ENCODE results near the gene GPR137. TPM values are rescaled to one million over a fixed set of nuclear protein-coding genes. Genes with fewer than 3 reads are reported as not detected.
A peak's percentile ranks its signal among the peaks of the same experiment; 100 is the strongest.

Gene GPR137
- total RNA-seq, 1 donor from 2014 or later: 4.9 TPM

DNA sequence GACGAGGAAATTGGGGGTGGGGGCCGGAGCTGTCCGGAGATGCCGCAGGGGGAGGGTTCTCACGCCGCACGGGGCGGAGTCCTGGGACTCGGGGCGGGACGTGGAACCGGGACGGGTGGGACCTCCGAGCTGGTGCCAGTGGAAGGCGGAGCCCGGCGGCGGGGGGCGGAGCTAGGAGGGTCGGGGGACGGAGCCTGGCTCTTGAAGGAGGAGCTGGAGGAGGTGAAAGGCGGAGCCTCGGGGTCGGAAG, 44.5 kb upstream of the GPR137 start:
- no peaks in the 10 kb centered on the region for H3K27me3 ChIP-seq
- Mint-ChIP-seq H3K36me3 (peaks cover 2% of the 10 kb centered on the region), H3K27me3 (ENCODE audit: insufficient read depth, low read depth) (peaks cover 7% of the 10 kb centered on the region), H3K27ac (peak overlapping the region; percentile 69), H3K9me3 (no peaks in the 10 kb centered on the region), H3K4me1 (peaks cover 23% of the 10 kb centered on the region), H3K4me3 (peak overlapping the region; percentile 89)
- H3K79me2 ChIP-seq (ENCODE audit: low read depth): peaks cover 22% of the 10 kb centered on the region
- H3K4me1 ChIP-seq: peaks cover 7% of the 10 kb centered on the region
- no peak overlapping the region for H2AFZ ChIP-seq (replicated peaks)
- peak overlapping the region; percentile 65 for H3K9ac ChIP-seq
- H3K9me3 ChIP-seq (ENCODE audit: low read depth): no peaks in the 10 kb centered on the region
- H3F3A ChIP-seq (ENCODE audit: low read depth): peaks cover 21% of the 10 kb centered on the region
- H3K4me2 ChIP-seq: peak overlapping the region; percentile 76
- H3K27ac ChIP-seq: peak overlapping the region; percentile 95
- no peaks in the 10 kb centered on the region for H3K36me3 ChIP-seq
- TF ChIP-seq EZH2phosphoT487 (IDR thresholded peaks at IDR 0.05) (no peak), EZH2 (IDR thresholded peaks at IDR 0.05) (no peak)
- peaks cover 22% of the 10 kb centered on the region for H4K20me1 ChIP-seq (ENCODE audit: low read depth)
- DNase-seq (ENCODE audit: low spot score): peak; percentile 99
- H3K4me3 ChIP-seq: peak overlapping the region; percentile 84

DNA sequence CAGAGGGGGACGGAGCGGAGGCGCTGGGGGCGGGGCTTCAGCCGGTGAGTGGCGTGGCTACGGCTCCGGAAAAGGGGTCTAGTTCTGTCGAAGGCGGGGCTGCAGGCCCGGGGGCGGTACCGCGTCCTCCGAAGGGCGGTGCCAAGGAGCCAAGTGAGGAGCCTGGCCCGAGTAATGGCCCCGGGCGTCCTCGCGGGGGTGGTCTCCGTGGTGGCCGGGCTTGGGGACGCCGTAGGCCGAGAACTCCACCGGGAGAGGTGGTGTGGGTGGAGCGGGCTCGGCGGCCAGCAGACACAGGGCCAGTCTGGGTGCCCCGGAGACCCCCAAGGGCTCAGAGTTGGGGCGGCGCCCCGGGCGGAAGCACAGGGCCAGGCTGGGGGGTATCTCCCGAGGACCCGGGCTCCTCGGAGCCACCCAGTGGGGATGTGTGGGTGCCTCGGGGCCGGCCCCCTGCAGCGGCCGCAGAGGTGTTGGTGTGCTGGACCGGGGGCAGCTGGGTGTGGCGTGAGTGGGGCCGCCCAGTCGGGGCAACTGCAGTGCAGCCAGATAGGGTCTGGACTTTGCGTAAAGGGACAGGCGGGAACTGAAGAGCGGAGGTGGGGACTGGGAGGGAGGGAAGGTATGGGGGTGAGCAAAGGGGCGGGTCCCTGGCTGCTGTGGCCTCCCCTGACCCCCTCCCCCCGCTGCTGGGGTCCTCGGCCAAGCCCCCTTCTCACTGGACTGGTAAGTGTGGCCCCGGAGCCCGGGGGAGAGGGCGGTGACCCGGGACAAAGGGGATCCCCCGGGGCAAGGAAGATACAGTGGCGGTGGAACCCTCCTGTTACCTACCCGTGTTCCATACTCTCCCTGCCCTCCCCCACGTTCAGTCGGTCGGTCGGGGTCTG, 43.9 kb upstream of the GPR137 start:
- H3F3A ChIP-seq (ENCODE audit: low read depth): peaks cover 21% of the 10 kb centered on the region
- Mint-ChIP-seq H3K27ac (peak overlapping the region; percentile 69), H3K27me3 (ENCODE audit: insufficient read depth, low read depth) (peaks cover 7% of the 10 kb centered on the region), H3K4me1 (peaks cover 23% of the 10 kb centered on the region), H3K36me3 (peaks cover 2% of the 10 kb centered on the region), H3K4me3 (peak overlapping the region; percentile 89), H3K9me3 (no peaks in the 10 kb centered on the region)
- H3K9me3 ChIP-seq (ENCODE audit: low read depth): no peaks in the 10 kb centered on the region
- peak; percentile 69 for DNase-seq (ENCODE audit: low spot score)
- peak overlapping the region; percentile 46 for H3K9ac ChIP-seq
- peak overlapping the region; percentile 81 for H3K4me2 ChIP-seq
- H3K79me2 ChIP-seq (ENCODE audit: low read depth): peaks cover 25% of the 10 kb centered on the region
- peaks cover 22% of the 10 kb centered on the region for H4K20me1 ChIP-seq (ENCODE audit: low read depth)
- H3K4me1 ChIP-seq: peaks cover 7% of the 10 kb centered on the region
- TF ChIP-seq EZH2phosphoT487 (IDR thresholded peaks at IDR 0.05) (no peak), EZH2 (IDR thresholded peaks at IDR 0.05) (no peak), CTCF (IDR thresholded peaks at IDR 0.05) (peak; percentile 3)
- no peaks in the 10 kb centered on the region for H3K27me3 ChIP-seq
- H3K27ac ChIP-seq: no peak overlapping the region
- H3K36me3 ChIP-seq: no peaks in the 10 kb centered on the region
- H2AFZ ChIP-seq (replicated peaks): peak overlapping the region; percentile 2
- H3K4me3 ChIP-seq: peak overlapping the region; percentile 84

DNA sequence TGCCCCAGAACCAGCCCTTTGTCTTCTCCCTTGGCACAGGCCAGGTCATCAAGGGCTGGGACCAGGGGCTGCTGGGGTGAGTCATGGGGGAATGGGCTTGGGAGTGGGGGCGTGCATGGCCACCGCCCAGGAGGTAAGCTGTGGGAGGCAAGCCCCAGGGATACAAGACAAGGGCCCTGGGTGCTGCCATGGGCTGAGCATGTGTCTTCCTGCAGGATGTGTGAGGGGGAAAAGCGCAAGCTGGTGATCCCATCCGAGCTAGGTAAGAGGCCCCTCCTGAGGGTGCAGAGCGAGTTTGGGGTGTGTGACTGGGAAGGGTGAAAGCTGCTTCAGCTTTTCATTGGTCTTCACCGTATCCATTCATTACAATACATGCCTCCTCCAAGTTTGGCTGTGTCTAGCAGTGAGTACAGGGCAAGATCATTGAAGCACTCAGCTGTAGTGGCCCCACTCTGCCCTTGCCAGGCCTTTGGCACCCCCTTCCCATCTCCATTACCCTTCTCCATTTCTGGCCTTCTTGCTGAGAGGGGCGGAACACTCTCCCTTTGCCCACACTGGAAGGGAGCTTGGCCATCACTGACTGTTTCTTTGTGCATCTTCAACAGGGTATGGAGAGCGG, 42.3 kb upstream of the GPR137 start:
- Histone ChIP-seq H3K4me1 (peaks cover 16% of the 10 kb centered on the region), H3K4me2 (no peak overlapping the region), H3K27me3 (peaks cover 6% of the 10 kb centered on the region), H3K79me2 (ENCODE audit: low read depth) (peaks cover 25% of the 10 kb centered on the region), H3K9me3 (ENCODE audit: low read depth) (no peaks in the 10 kb centered on the region), H3K4me3 (no peak overlapping the region), H4K20me1 (ENCODE audit: low read depth) (peaks cover 22% of the 10 kb centered on the region), H3F3A (ENCODE audit: low read depth) (peaks cover 34% of the 10 kb centered on the region), H3K36me3 (no peaks in the 10 kb centered on the region), H3K9ac (no peak overlapping the region), H3K27ac (no peak overlapping the region), H2AFZ (replicated peaks) (no peak overlapping the region)
- Mint-ChIP-seq H3K27me3 (ENCODE audit: insufficient read depth, low read depth) (peaks cover 8% of the 10 kb centered on the region), H3K9me3 (no peaks in the 10 kb centered on the region), H3K4me3 (peak overlapping the region; percentile 89), H3K27ac (no peak overlapping the region), H3K4me1 (peaks cover 33% of the 10 kb centered on the region), H3K36me3 (peaks cover 2% of the 10 kb centered on the region)
- no peak for DNase-seq (ENCODE audit: low spot score)
- TF ChIP-seq EZH2phosphoT487 (IDR thresholded peaks at IDR 0.05): no peak
- no peak for TF ChIP-seq EZH2 (IDR thresholded peaks at IDR 0.05)
- TF ChIP-seq CTCF (IDR thresholded peaks at IDR 0.05): no peak

GRCh38 chr11:64244107-64244506, 41.5 kb upstream of the GPR137 start:
- no peak overlapping the region for H3K9ac ChIP-seq
- no peak overlapping the region for H3K4me2 ChIP-seq
- Mint-ChIP-seq H3K27ac (no peak overlapping the region), H3K4me3 (peak overlapping the region; percentile 89), H3K9me3 (no peaks in the 10 kb centered on the region), H3K4me1 (peaks cover 39% of the 10 kb centered on the region), H3K27me3 (ENCODE audit: insufficient read depth, low read depth) (peaks cover 12% of the 10 kb centered on the region), H3K36me3 (peaks cover 2% of the 10 kb centered on the region)
- H3K9me3 ChIP-seq (ENCODE audit: low read depth): no peaks in the 10 kb centered on the region
- H3F3A ChIP-seq (ENCODE audit: low read depth): peaks cover 41% of the 10 kb centered on the region
- H3K36me3 ChIP-seq: no peaks in the 10 kb centered on the region
- peaks cover 19% of the 10 kb centered on the region for H3K4me1 ChIP-seq
- H2AFZ ChIP-seq (replicated peaks): no peak overlapping the region
- no peak overlapping the region for H3K27ac ChIP-seq
- peaks cover 22% of the 10 kb centered on the region for H4K20me1 ChIP-seq (ENCODE audit: low read depth)
- no peak overlapping the region for H3K4me3 ChIP-seq
- TF ChIP-seq CTCF (IDR thresholded peaks at IDR 0.05) (no peak), EZH2phosphoT487 (IDR thresholded peaks at IDR 0.05) (no peak), EZH2 (IDR thresholded peaks at IDR 0.05) (no peak)
- peaks cover 25% of the 10 kb centered on the region for H3K79me2 ChIP-seq (ENCODE audit: low read depth)
- peaks cover 6% of the 10 kb centered on the region for H3K27me3 ChIP-seq
- DNase-seq (ENCODE audit: low spot score): no peak

All from neural progenitor cell (in vitro differentiated cells).